ENCODE data around the gene OSTC.
"Not testable (repeated sequence)": the region's sequence is repeated elsewhere in the genome, so short reads cannot be mapped to it uniquely, and the experiment has no call there.

OSTC gene

DNA sequence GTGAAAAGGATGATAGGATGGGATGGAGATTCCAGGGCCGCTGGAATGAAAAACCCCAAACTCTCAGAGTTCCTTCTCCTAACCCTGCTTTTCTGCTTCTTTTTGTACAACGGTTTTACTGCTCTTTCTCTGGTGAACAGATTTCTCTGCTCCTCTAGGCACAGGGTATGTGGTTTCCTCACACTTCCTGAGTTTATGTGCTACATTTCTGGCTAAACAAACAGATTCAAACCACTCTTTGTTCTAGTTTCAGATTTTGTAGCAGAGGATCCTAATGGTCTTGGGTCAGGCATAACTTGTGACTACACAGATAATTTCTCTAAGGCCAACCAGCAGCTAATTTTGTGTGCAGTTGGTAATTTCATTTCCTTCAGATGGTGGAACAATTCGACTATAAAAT lies 52.6 kb downstream of the OSTC start:
- DNase-seq (ENCODE audit: low spot score): no peak

GRCh38 chr4:108703370-108703769 lies 53.0 kb downstream of the OSTC start:
- DNase-seq (ENCODE audit: low spot score): no peak
- TF ChIP-seq CTCF (IDR thresholded peaks at IDR 0.05; ENCODE audit: extremely low read depth, missing control alignments): no peak

More for the DNA sequence above, 52.6 kb downstream of the OSTC start:
- TF ChIP-seq CTCF (IDR thresholded peaks at IDR 0.05; ENCODE audit: extremely low read depth, missing control alignments): no peak

DNA sequence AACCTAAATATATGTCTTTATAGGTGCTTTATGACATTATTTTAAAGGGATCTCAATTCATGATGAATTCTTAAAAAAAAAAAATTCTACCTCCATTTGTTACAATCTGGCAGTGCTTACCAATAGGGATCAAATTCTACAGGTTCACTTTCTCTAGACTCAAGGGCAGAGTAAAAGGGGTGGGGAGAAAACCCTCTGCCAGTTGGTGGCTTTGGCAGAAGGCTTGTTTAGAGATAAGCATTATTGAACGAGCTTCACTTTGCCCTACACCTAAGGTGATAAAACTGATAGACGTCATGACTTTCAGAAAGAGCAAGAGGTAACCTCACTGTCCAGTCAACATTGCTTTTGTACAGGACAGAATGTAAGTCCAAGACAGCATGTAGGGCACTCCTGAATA lies 53.6 kb downstream of the OSTC start:
- TF ChIP-seq CTCF (IDR thresholded peaks at IDR 0.05; ENCODE audit: extremely low read depth, missing control alignments): no peak

GRCh38 chr4:108706289-108706688 lies 55.9 kb downstream of the OSTC start:
- TF ChIP-seq CTCF (IDR thresholded peaks at IDR 0.05; ENCODE audit: extremely low read depth, missing control alignments): no peak
- DNase-seq (ENCODE audit: low spot score): no peak

More for the DNA sequence above, 53.6 kb downstream of the OSTC start:
- no peak for DNase-seq (ENCODE audit: low spot score)

DNA sequence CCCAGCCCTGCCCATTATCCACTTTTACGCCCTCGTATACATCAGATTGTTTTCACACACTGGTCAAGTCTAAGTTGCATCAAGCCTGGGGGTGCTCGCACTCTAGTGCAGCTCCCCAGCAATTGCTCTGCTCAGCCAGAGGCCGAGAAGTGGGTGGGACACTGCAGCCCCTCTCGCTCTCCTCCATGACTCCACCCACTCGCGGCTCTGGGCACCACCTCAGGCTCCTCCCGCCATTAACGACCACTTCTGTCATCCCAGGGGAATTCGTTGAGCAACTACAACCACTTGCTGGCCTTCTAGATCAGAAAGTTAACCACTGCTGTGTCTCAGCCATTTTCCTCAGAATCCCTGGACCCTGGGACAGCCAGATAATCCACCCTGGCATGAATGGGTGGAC lies 58.8 kb downstream of the OSTC start:
- no peak for TF ChIP-seq CTCF (IDR thresholded peaks at IDR 0.05; ENCODE audit: extremely low read depth, missing control alignments)
- DNase-seq (ENCODE audit: low spot score): no peak

DNA sequence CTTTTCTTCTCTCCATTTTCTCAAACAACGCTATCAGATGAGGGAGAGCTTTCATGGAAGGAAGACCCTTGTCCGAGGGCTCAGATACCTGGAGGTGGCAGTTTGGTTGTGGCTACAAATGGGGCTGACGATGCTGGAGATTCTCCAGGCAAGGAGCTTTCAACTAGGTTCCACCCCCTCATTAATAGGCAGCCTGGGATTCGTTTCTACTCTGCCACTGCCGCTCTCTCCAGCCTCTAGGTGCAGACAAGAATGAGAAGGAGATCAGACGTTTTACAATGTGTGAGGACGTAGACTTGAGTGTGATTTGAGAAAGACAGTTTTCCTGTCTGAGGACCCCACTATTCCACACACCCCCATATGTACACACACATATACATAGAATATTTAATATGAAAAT lies 59.3 kb downstream of the OSTC start:
- TF ChIP-seq CTCF (IDR thresholded peaks at IDR 0.05; ENCODE audit: extremely low read depth, missing control alignments): no peak
- no peak for DNase-seq (ENCODE audit: low spot score)

DNA sequence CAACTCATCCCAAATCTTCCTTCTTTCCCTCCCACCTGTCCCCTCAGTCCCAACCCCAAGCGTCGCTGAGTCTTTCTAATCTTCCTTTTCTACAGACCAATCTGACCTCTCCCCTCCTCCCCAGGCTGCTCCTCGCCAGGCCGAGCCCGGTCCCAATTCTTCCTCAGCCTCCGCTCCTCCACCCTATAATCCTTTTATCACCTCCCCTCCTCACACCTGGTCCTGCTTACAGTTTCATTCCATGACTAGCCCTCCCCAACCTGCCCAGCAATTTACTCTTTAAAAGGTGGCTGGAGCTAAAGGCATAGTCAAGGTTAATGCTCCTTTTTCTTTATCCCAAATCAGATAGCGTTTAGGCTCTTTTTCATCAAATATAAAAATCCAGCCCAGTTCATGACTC lies 60.2 kb downstream of the OSTC start:
- not testable (repeated sequence) for DNase-seq (ENCODE audit: low spot score)

- TF ChIP-seq CTCF (IDR thresholded peaks at IDR 0.05; ENCODE audit: extremely low read depth, missing control alignments): no peak
- DNase-seq (ENCODE audit: low spot score): no peak
These were observed 64.5 kb downstream of the OSTC start for GRCh38 chr4:108714880-108715279.

Measured in GM20000 (cell line).